Fibroblast of pulmonary artery (primary cell): ENCODE measurements around the gene GAMT.

ENCODE experiments used
- DNase-seq: peaks from one replicate; pipeline ENCODE4 v3.0.0-alpha.2; 2010; ENCODE audit warnings: low read depth
- H3K4me3 ChIP-seq: replicated peaks from 2 replicates; pipeline ENCODE4 v1.5.1; 2011; ENCODE audit warnings: low read depth, mild to moderate bottlenecking, control low read depth, low read length, moderate library complexity
- CTCF ChIP-seq: IDR thresholded peaks from 2 replicates; pipeline ENCODE4 v1.5.1; 2011; ENCODE audit warnings: mild to moderate bottlenecking, control low read depth, low read length, inconsistent platforms; ENCODE audit errors: missing control alignments

Gene GAMT

GRCh38 chr19:1438035-1438932 is 36.9 kb upstream of the GAMT start, which contains the start of gene RPS15:
RPS15 (plus strand) TSS chr19:1438396; CDS start chr19:1438426, 30 bp downstream.
- peak within 1 kb of the TSS; percentile 73 for H3K4me3 ChIP-seq
- TF ChIP-seq CTCF, result peak; percentile 83
- DNase-seq, result peak; percentile 97

- no peak for TF ChIP-seq CTCF
- no peak for DNase-seq
- peak overlapping the region; percentile 73 for H3K4me3 ChIP-seq
These were observed 36.3 kb upstream of the GAMT start for GRCh38 chr19:1437609-1438008.

GRCh38 chr19:1435378-1435989 is 34.1 kb upstream of the GAMT start:
- no peak for TF ChIP-seq CTCF
- no peak for DNase-seq
- H3K4me3 ChIP-seq, result no peak overlapping the region

- no peak for DNase-seq
- H3K4me3 ChIP-seq, result no peak overlapping the region
- no peak for TF ChIP-seq CTCF
These were observed 33.3 kb upstream of the GAMT start for GRCh38 chr19:1434577-1435060.

- no peak for TF ChIP-seq CTCF
- DNase-seq, result no peak
- no peak overlapping the region for H3K4me3 ChIP-seq
These were observed 32.7 kb upstream of the GAMT start for GRCh38 chr19:1434040-1434366.

GRCh38 chr19:1433119-1434039 is 32.0 kb upstream of the GAMT start:
- H3K4me3 ChIP-seq, result no peak overlapping the region
- no peak for DNase-seq
- no peak for TF ChIP-seq CTCF
